ENCODE measurements around the gene DHRS3. TPM values are rescaled to one million over a fixed set of nuclear protein-coding genes. Genes with fewer than 3 reads are reported as not detected.
"Not testable (repeated sequence)": the region's sequence is repeated elsewhere in the genome, so short reads cannot be mapped to it uniquely, and the experiment has no call there.

Gene DHRS3
- polyA plus RNA-seq, 1 donor: 42.0 TPM

DNA sequence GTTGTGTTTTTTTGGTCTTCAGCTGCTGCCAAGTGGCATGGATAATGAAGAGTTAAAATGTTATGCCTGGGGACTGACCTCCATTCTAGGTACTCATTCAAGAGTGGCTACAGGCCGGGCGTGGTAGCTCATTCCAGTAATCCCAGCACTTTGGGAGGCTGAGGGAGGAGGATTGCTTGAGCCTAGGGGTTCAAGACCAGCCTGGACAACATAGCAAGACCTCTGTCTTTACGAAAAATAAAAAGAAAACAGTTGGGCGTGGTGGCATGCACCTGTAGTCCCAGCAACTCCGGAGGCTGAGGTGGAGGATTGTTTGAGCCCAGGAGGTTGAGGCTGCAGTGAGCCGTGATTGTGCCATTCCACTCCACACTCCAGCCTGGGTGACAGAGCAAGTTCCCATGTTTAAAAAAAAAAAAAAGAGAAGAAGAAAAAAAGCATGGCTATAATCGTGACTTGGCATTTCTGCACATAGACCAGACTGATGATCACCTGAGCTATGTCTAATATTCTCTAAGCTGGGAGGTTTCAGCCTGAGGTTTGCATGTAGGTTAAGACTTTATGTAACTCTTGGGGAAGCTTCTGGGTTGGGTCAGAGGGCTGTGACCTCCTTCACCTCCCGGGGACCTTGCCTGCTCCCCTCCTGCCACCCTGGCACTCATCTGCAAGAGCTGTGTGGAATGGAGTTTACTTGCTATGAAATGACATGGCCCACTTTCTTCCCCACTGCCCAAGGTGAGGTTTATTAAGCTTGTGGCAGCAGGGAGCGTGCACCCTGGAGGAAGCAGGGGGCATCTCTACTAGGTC, 51.3 kb downstream of the DHRS3 start:
- no peak overlapping the region for H3K4me3 ChIP-seq (ENCODE audit: low read length)
- peaks cover 40% of the 10 kb centered on the region for H3K36me3 ChIP-seq (ENCODE audit: control insufficient read depth, insufficient read depth, low read length)
- H3K27ac ChIP-seq (ENCODE audit: low read length): no peak overlapping the region
- WGBS (ENCODE audit: insufficient coverage, low lambda C conversion rate): no CpG with 5 or more reads among the region's 9 CpGs
- peaks cover 15% of the 10 kb centered on the region for H3K9me3 ChIP-seq (ENCODE audit: control insufficient read depth, low read depth, low read length)
- DNase-seq: no peak
- no peaks in the 10 kb centered on the region for H3K27me3 ChIP-seq (ENCODE audit: control insufficient read depth, insufficient read depth, low read length)
- no peaks in the 10 kb centered on the region for H3K4me1 ChIP-seq (ENCODE audit: control insufficient read depth, insufficient read depth, low read length)

DNA sequence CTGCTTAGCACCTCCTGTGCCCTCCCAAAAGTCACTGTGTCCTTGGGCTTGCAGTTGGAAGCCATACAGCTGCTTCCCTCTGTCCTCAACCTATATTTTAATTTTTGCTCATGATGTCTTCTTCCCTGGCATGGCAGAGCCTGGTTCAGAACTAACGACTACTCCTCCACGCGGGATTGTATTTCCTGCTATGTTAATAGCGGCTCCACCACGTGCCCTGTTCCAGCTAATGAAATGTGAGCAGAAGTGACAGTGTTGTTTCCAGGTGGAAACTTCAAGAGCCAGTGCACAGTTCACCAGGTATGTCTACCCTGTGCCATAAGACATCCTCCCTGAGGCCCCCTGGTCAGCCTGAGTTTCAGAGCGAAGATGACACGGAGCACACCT, 52.1 kb downstream of the DHRS3 start:
- peaks cover 36% of the 10 kb centered on the region for H3K36me3 ChIP-seq (ENCODE audit: control insufficient read depth, insufficient read depth, low read length)
- H3K4me1 ChIP-seq (ENCODE audit: control insufficient read depth, insufficient read depth, low read length): no peaks in the 10 kb centered on the region
- 6% methylated on average over 3 of the region's 7 CpGs for WGBS (ENCODE audit: insufficient coverage, low lambda C conversion rate)
- no peak overlapping the region for H3K27ac ChIP-seq (ENCODE audit: low read length)
- H3K9me3 ChIP-seq (ENCODE audit: control insufficient read depth, low read depth, low read length): peaks cover 15% of the 10 kb centered on the region
- DNase-seq: peak in 1 of 2 donors; percentile 33
- no peaks in the 10 kb centered on the region for H3K27me3 ChIP-seq (ENCODE audit: control insufficient read depth, insufficient read depth, low read length)
- H3K4me3 ChIP-seq (ENCODE audit: low read length): no peak overlapping the region

DNA sequence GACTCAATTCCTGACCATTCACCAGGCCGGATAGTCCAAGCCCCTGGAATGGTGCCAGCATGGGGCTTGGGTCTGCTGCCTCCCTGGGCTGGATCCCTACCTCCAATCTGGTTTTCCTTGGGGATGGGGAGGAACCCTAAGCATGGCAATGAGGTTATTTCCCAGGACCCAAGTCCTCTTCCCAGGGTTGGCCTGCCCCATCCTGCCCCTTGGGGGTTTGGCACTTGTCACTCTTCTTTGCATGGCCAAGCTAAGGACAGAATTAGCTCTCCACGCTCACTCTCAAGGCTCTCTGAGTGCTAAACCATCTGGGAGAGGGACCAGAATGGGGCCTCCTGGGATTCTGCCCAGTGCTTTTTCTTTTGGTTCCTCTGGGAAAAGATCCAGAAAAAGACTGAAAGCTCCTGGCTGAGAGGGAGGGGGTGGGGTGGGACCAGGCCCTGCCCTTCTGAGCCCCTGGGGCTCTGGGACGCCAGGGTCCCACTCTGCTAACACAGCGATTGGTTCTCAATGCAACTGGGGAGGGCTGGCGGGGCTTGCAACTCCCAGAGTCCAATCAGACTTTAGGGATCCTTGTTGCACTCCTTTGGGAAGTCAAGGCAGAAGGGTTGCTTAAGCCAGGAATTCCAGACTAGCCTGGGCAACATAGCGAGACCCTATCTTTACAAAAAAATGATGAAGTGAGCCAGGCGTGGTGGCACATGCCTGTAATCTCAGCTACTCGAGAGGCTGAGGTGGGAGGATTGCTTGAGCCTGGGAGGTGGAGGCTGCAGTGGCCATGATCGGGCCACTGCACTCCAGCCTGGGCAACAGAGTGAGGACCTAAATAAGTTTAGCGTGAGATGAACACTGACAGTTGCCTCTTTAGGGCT, 52.7 kb downstream of the DHRS3 start:
- no peak for DNase-seq
- Histone ChIP-seq H3K4me3 (ENCODE audit: low read length) (no peak overlapping the region), H3K36me3 (ENCODE audit: control insufficient read depth, insufficient read depth, low read length) (peaks cover 29% of the 10 kb centered on the region), H3K4me1 (ENCODE audit: control insufficient read depth, insufficient read depth, low read length) (no peaks in the 10 kb centered on the region), H3K27me3 (ENCODE audit: control insufficient read depth, insufficient read depth, low read length) (no peaks in the 10 kb centered on the region), H3K27ac (ENCODE audit: low read length) (no peak overlapping the region), H3K9me3 (ENCODE audit: control insufficient read depth, low read depth, low read length) (peaks cover 15% of the 10 kb centered on the region)
- WGBS (ENCODE audit: insufficient coverage, low lambda C conversion rate): no CpG with 5 or more reads among the region's 10 CpGs

DNA sequence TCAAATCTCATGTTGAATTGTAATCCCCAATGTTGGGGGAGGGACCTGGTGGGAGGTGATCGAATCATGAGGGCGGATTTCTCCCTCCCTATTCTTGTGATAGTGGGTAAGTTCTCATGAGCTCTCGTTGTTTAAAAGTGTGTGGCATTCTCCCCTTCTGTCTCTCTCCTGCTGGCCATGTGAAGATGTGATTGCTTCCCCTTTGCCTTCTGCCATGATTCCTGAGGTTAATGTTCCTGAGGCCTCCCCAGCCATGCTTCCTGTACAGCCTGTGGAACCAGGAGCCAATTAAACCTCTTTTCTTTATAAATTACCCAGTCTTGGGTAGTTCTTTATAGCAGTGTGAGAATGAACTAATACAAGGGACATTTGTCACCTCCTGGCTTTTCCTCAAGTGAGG, 53.8 kb downstream of the DHRS3 start:
- no CpG with 5 or more reads among the region's 3 CpGs for WGBS (ENCODE audit: insufficient coverage, low lambda C conversion rate)
- H3K4me3 ChIP-seq (ENCODE audit: low read length); H3K27ac ChIP-seq (ENCODE audit: low read length); H3K27me3 ChIP-seq (ENCODE audit: control insufficient read depth, insufficient read depth, low read length); H3K4me1 ChIP-seq (ENCODE audit: control insufficient read depth, insufficient read depth, low read length); DNase-seq: not testable (repeated sequence)
- Histone ChIP-seq H3K36me3 (ENCODE audit: control insufficient read depth, insufficient read depth, low read length) (peaks cover 21% of the 10 kb centered on the region), H3K9me3 (ENCODE audit: control insufficient read depth, low read depth, low read length) (peaks cover 15% of the 10 kb centered on the region)

DNA sequence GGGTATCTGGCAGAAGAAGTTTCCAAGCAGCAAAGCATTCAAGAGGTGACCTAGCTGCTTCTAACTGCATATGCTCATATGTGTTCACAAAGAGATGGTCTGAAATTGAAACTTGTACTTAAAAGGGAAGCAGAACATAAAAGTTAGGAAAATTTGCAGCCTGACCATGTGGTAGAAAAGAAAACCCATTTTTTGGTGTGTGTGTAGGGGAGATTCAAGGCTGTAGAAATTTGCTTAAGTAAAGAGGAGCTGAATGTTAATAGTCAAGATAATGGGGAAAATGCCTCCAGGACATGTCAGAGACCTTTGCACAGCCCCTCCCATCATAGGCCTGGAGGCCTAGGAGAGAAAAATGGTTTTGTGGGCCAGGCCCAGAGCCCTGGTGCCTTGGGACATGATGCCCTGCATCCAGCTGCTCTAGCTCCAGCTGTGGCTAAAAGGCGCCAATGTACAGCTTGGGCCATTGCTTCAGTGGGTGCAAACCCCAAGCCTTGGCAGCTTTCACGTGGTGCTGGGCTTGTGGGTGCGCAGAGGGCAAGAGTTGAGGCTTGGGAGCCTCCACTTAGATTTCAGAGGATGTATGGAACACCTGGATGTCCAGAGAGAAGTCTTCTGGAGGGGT, 54.9 kb downstream of the DHRS3 start:
- H3K9me3 ChIP-seq (ENCODE audit: control insufficient read depth, low read depth, low read length): peaks cover 15% of the 10 kb centered on the region
- no CpG with 5 or more reads among the region's 3 CpGs for WGBS (ENCODE audit: insufficient coverage, low lambda C conversion rate)
- H3K4me3 ChIP-seq (ENCODE audit: low read length): no peak overlapping the region

DNA sequence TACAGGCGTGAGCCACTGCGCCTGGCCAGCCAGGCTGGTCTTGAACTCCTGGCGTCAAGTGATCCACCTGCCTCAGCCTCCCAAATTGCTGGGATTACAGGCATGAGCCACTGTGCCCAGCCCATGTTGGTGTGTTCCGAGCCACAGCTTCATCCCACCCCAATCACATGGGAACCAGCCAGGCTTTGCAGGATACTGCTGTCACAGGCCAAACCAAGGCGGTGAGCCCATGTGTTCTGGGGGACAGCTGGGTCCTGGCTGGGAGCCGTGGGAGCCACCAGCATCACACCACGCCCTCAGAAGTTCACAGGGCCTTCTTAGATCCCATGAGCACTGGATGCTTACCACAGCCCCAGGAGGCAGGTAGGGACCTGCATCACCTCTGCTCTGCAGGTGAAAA, 56.9 kb downstream of the DHRS3 start:
- H3K36me3 ChIP-seq (ENCODE audit: control insufficient read depth, insufficient read depth, low read length): peaks cover 2% of the 10 kb centered on the region
- H3K4me3 ChIP-seq (ENCODE audit: low read length): no peak overlapping the region
- H3K27ac ChIP-seq (ENCODE audit: low read length): no peak overlapping the region
- no peaks in the 10 kb centered on the region for H3K27me3 ChIP-seq (ENCODE audit: control insufficient read depth, insufficient read depth, low read length)
- H3K9me3 ChIP-seq (ENCODE audit: control insufficient read depth, low read depth, low read length): peaks cover 15% of the 10 kb centered on the region
- H3K4me1 ChIP-seq (ENCODE audit: control insufficient read depth, insufficient read depth, low read length): peaks cover 4% of the 10 kb centered on the region
- no peak for DNase-seq
- WGBS (ENCODE audit: insufficient coverage, low lambda C conversion rate): no CpG with 5 or more reads among the region's 7 CpGs

More for the DNA sequence above, 54.9 kb downstream of the DHRS3 start:
- H3K27ac ChIP-seq (ENCODE audit: low read length): no peak overlapping the region
- no peak for DNase-seq
- H3K27me3 ChIP-seq (ENCODE audit: control insufficient read depth, insufficient read depth, low read length): no peaks in the 10 kb centered on the region
- H3K4me1 ChIP-seq (ENCODE audit: control insufficient read depth, insufficient read depth, low read length): no peaks in the 10 kb centered on the region
- H3K36me3 ChIP-seq (ENCODE audit: control insufficient read depth, insufficient read depth, low read length): peaks cover 18% of the 10 kb centered on the region

DNA sequence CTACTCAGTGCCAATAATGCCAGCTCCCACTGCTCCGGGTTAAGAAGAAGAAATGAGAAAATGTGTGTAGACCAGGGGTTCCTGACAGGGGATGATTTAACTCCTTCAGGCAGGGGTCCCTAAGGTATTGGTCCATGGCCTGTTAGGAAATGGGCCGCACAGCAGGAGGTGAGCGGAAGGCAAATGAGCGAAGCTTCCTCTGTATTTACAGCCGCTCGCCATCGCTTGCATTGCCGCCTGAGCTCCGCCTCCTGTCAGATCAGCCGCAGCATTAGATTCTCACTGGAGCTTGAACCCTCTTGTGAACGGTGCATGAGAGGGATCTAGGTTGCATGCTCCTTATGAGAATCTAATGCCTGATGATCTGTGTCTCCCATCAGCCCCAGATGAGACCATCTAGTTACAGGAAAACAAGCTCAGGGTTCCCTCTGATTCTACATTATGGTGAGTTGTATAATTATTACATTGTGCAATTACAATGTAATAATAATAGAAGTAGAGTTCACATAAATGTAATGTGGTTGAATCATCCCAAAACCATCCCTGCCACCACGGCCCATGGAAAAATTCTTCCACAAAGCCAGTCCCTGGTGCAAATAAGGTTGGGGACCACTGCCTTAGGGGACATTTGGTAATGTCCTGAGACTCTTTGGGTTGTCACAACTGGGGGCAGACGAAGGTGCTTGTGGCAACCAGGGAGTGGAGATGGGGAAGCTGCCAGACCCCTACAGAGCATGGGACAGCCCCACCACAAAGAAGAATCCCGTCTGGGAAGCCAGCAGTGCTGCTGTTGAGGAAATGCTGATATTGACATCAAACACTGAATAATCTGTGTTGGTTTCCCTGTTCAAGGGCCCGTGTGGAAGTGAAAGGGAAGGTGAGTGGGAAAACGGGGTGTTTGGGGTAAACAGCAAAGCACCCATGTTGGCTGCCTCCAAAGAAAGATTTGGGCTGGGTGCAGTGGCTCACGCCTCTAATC, 60.8 kb downstream of the DHRS3 start:
- peaks cover 4% of the 10 kb centered on the region for H3K9me3 ChIP-seq (ENCODE audit: control insufficient read depth, low read depth, low read length)
- WGBS (ENCODE audit: insufficient coverage, low lambda C conversion rate): 100% methylated on average over 1 of the region's 17 CpGs
- DNase-seq: no peak

DNA sequence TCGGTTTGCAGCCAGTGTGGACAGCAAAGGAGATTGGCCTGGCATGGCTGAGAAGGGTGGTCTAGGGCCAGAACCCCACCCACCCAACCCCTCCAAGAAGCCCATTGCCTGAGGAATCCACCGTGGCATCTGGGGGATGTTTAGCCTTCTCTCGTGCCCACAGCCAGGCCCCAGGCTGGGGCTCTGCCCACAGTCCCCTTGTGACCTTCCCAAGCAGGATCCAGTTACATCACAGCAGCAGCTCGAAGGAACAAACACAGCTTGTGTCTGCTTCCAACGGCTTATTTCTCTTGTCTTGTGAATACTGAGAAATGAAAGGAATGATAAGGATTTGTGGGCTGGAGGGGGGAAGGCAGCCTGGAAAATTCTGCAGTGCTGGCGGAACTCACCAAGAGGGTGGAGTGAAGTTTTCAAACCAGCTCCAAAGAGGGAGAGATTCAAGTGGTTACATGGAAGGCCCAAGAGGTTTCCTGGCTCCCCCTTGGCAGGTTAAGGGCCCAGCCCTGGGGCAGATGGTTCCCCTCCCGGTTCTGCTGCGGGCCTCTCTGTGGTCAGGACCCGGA, 61.6 kb downstream of the DHRS3 start:
- no CpG with 5 or more reads among the region's 9 CpGs for WGBS (ENCODE audit: insufficient coverage, low lambda C conversion rate)
- peak; percentile 51 to 57 for DNase-seq
- Histone ChIP-seq H3K4me1 (ENCODE audit: control insufficient read depth, insufficient read depth, low read length) (peaks cover 4% of the 10 kb centered on the region), H3K27me3 (ENCODE audit: control insufficient read depth, insufficient read depth, low read length) (no peaks in the 10 kb centered on the region), H3K4me3 (ENCODE audit: low read length) (no peak overlapping the region), H3K9me3 (ENCODE audit: control insufficient read depth, low read depth, low read length) (no peaks in the 10 kb centered on the region), H3K27ac (ENCODE audit: low read length) (peak overlapping the region; percentile 74), H3K36me3 (ENCODE audit: control insufficient read depth, insufficient read depth, low read length) (no peaks in the 10 kb centered on the region)

More for the DNA sequence above, 60.8 kb downstream of the DHRS3 start:
- H3K27ac ChIP-seq (ENCODE audit: low read length): peak overlapping the region; percentile 74
- no peaks in the 10 kb centered on the region for H3K36me3 ChIP-seq (ENCODE audit: control insufficient read depth, insufficient read depth, low read length)
- no peaks in the 10 kb centered on the region for H3K27me3 ChIP-seq (ENCODE audit: control insufficient read depth, insufficient read depth, low read length)
- peaks cover 4% of the 10 kb centered on the region for H3K4me1 ChIP-seq (ENCODE audit: control insufficient read depth, insufficient read depth, low read length)
- H3K4me3 ChIP-seq (ENCODE audit: low read length): no peak overlapping the region

DNA sequence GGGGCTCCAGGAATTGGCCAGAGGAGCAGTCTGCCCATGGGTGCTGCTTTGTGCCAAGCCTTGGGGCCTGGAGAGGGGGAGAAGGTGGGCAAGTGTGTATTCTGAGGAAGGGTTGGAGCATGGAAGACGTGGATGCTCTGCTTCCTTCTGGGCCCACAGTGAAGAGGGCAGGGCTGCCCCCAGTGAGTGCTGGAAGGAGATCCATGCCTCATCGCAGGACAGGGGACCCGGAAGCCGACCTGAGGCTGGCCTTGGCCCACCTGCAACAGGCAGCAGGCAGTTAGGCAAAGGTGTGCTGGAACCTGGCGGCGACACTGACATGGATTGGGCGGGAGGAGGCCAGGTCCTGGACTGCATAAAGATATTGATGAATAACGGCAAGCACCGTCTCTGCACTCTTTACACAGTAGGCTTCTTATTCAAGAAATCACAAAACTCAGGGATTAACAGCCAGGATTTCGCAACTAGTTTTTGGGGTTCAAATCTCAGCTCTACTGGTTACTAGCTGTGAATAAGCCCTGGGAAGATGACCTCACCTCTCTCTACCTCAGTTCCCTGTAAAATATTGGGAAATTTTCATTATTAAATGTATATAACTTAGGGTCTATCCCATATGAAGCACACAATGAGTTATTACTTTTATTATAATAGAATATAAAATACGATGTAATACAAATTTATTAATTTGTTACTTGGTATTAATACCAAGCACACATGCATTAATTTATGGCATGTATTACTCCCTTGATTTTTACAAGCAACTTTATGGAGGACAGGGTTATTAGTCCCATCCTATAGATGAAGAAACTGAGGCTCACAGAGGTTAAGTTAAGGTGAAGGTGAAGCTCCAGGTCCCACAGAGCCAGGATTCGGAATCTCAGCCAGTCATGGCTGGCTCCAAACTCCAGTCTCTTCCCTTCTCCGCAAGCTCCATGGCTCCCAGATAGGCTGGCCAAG, 62.3 kb downstream of the DHRS3 start:
- 83% methylated on average over 1 of the region's 13 CpGs for WGBS (ENCODE audit: insufficient coverage, low lambda C conversion rate)
- no peak overlapping the region for H3K4me3 ChIP-seq (ENCODE audit: low read length)
- H3K9me3 ChIP-seq (ENCODE audit: control insufficient read depth, low read depth, low read length): no peaks in the 10 kb centered on the region
- DNase-seq: no peak
- H3K27ac ChIP-seq (ENCODE audit: low read length): peak overlapping the region; percentile 28
- peaks cover 4% of the 10 kb centered on the region for H3K4me1 ChIP-seq (ENCODE audit: control insufficient read depth, insufficient read depth, low read length)
- no peaks in the 10 kb centered on the region for H3K36me3 ChIP-seq (ENCODE audit: control insufficient read depth, insufficient read depth, low read length)
- H3K27me3 ChIP-seq (ENCODE audit: control insufficient read depth, insufficient read depth, low read length): no peaks in the 10 kb centered on the region
